NCI-H128 (cell line): ENCODE data around the gene IGFBP3.

Experiments
- DNase-seq: peaks from one replicate; lab custom pipeline; 2025; ENCODE audit not compliant: unreplicated experiment; lab: John Stamatoyannopoulos, UW

The IGFBP3 gene

GRCh38 chr7:45893374-45893995 lies 27.6 kb downstream of the IGFBP3 start:
- DNase-seq, result no peak

GRCh38 chr7:45892407-45893035 lies 28.6 kb downstream of the IGFBP3 start:
- DNase-seq, result no peak

- DNase-seq, result no peak
Measured at GRCh38 chr7:45891462-45892402, 29.3 kb downstream of the IGFBP3 start.

GRCh38 chr7:45890902-45891461 lies 30.1 kb downstream of the IGFBP3 start:
- DNase-seq, result no peak

GRCh38 chr7:45890125-45890901 lies 30.8 kb downstream of the IGFBP3 start:
- DNase-seq, result no peak

GRCh38 chr7:45889367-45890067 lies 31.6 kb downstream of the IGFBP3 start:
- DNase-seq, result no peak

- DNase-seq, result no peak
Measured at GRCh38 chr7:45888993-45889366, 32.1 kb downstream of the IGFBP3 start.

- no peak for DNase-seq
Measured at GRCh38 chr7:45888185-45888992, 32.7 kb downstream of the IGFBP3 start, which contains the start of gene IGFBP1. IGFBP1 (plus strand) TSS chr7:45888488; CDS start chr7:45888653, 165 bp downstream.

GRCh38 chr7:45886931-45887667 lies 34.0 kb downstream of the IGFBP3 start:
- DNase-seq, result no peak

GRCh38 chr7:45885264-45885882 lies 35.7 kb downstream of the IGFBP3 start:
- DNase-seq, result no peak

- no peak for DNase-seq
Measured at GRCh38 chr7:45884136-45884535, 36.9 kb downstream of the IGFBP3 start.

GRCh38 chr7:45882465-45882810 lies 38.6 kb downstream of the IGFBP3 start:
- no peak for DNase-seq

GRCh38 chr7:45881759-45882464 lies 39.2 kb downstream of the IGFBP3 start:
- no peak for DNase-seq

GRCh38 chr7:45881280-45881758 lies 39.8 kb downstream of the IGFBP3 start:
- DNase-seq, result no peak

- no peak for DNase-seq
Measured at GRCh38 chr7:45880433-45880860, 40.6 kb downstream of the IGFBP3 start.

GRCh38 chr7:45878457-45879144 lies 42.5 kb downstream of the IGFBP3 start:
- no peak for DNase-seq

- no peak for DNase-seq
Measured at GRCh38 chr7:45876519-45876918, 44.6 kb downstream of the IGFBP3 start.
